OCI-LY1 (cell line): Measurements from ENCODE around the gene HOXA7.

ENCODE experiments used
- H2AFZ ChIP-seq: fragments of 200-600 bp; sonication (generic), shearing (Covaris generic); 2 replicates; pipeline ENCODE4 v1.6.0; 2014; ENCODE audit warnings: antibody characterized with exemption, mild to moderate bottlenecking, low read length
- H3F3A ChIP-seq: fragments of 200-600 bp; sonication (generic), shearing (Covaris generic); 2 replicates; pipeline ENCODE4 v1.6.0; 2014; ENCODE audit warnings: mild to moderate bottlenecking, antibody characterized with exemption, low read length, moderate library complexity; ENCODE audit not compliant: insufficient read depth
- H3K27ac ChIP-seq: fragments of 200-600 bp; sonication (generic); 2 replicates; pipeline ENCODE4 v1.5.1; 2014; ENCODE audit warnings: low read length, mixed run types, mild to moderate bottlenecking, low read depth; ENCODE audit not compliant: poor library complexity, severe bottlenecking
- H3K27me3 ChIP-seq: fragments of 200-600 bp; sonication (generic); 2 replicates; pipeline ENCODE4 v1.6.0; 2014; ENCODE audit warnings: antibody characterized with exemption, mild to moderate bottlenecking, low read length, moderate library complexity; ENCODE audit not compliant: insufficient read depth
- H3K36me3 ChIP-seq: fragments of 200-600 bp; sonication (generic); 2 replicates; pipeline ENCODE4 v1.6.1; 2014; ENCODE audit warnings: mild to moderate bottlenecking, antibody characterized with exemption, low read length, moderate library complexity, mixed read lengths; ENCODE audit not compliant: insufficient read depth
- H3K4me1 ChIP-seq: fragments of 200-600 bp; sonication (generic); 2 replicates; pipeline ENCODE4 v1.5.1; 2014; ENCODE audit warnings: mild to moderate bottlenecking, low read length, moderate library complexity; ENCODE audit not compliant: insufficient read depth, severe bottlenecking
- H3K4me2 ChIP-seq: fragments of 200-600 bp; sonication (generic), shearing (Covaris generic); 2 replicates; pipeline ENCODE4 v1.6.1; 2014; ENCODE audit warnings: low read length
- H3K4me3 ChIP-seq: fragments of 200-600 bp; sonication (generic); 2 replicates; pipeline ENCODE4 v1.5.1; 2014; ENCODE audit warnings: low read length, low read depth, mild to moderate bottlenecking, mixed read lengths; ENCODE audit not compliant: poor library complexity, severe bottlenecking
- H3K79me2 ChIP-seq: fragments of 200-600 bp; shearing (Covaris generic); 2 replicates; pipeline ENCODE4 v1.6.1; 2016; ENCODE audit warnings: mixed run types, low read length, mixed read lengths; ENCODE audit not compliant: insufficient read depth
- H3K9ac ChIP-seq: fragments of 200-600 bp; sonication (generic), shearing (Covaris generic); 2 replicates; pipeline ENCODE4 v1.6.1; 2014; ENCODE audit warnings: mild to moderate bottlenecking, low read length, mixed read lengths
- H3K9me2 ChIP-seq: fragments of 200-600 bp; sonication (generic), shearing (Covaris generic); 2 replicates; pipeline ENCODE4 v1.6.1; 2014; ENCODE audit warnings: low read depth, mild to moderate bottlenecking, low read length, mixed read lengths
- H3K9me3 ChIP-seq: fragments of 200-600 bp; shearing (Covaris generic); 2 replicates; pipeline ENCODE4 v1.6.1; 2014; ENCODE audit warnings: low read length, mixed read lengths
- H4K20me1 ChIP-seq: fragments of 200-600 bp; sonication (generic), shearing (Covaris generic); 2 replicates; pipeline ENCODE4 v1.6.0; 2016; ENCODE audit warnings: mild to moderate bottlenecking, low read length; ENCODE audit not compliant: insufficient read depth
- CTCF ChIP-seq: fragments of 200-600 bp; sonication (generic), shearing (Covaris generic); IDR thresholded peaks from 2 replicates; pipeline ENCODE4 v1.5.1; 2017; ENCODE audit warnings: mild to moderate bottlenecking, antibody characterized with exemption, low read length, moderate library complexity, mixed read lengths
- EZH2 ChIP-seq: fragments of 200-600 bp; sonication (generic), shearing (Covaris generic); IDR thresholded peaks from 2 replicates; pipeline ENCODE4 v1.8.0; 2017; ENCODE audit warnings: borderline replicate concordance, mixed run types, mild to moderate bottlenecking, antibody characterized with exemption, low read length, moderate library complexity, mixed read lengths

The HOXA7 gene

GRCh38 chr7:27111042-27111750, 45.3 kb downstream of the HOXA7 start:
- H3K79me2 ChIP-seq, result no peaks in the 10 kb centered on the region
- H3K27me3 ChIP-seq, result no peaks in the 10 kb centered on the region
- H3K9me3 ChIP-seq, result no peaks in the 10 kb centered on the region
- H3K9ac ChIP-seq, result no peak overlapping the region
- H3K27ac ChIP-seq, result no peak overlapping the region
- H3F3A ChIP-seq, result no peaks in the 10 kb centered on the region
- H3K4me2 ChIP-seq, result no peak overlapping the region
- no peak for TF ChIP-seq CTCF
- no peak for TF ChIP-seq EZH2
- H3K9me2 ChIP-seq, result no peaks in the 10 kb centered on the region
- no peaks in the 10 kb centered on the region for H3K36me3 ChIP-seq
- no peaks in the 10 kb centered on the region for H3K4me1 ChIP-seq
- no peak overlapping the region for H2AFZ ChIP-seq
- H4K20me1 ChIP-seq, result no peaks in the 10 kb centered on the region
- H3K4me3 ChIP-seq, result no peak overlapping the region

GRCh38 chr7:27110186-27111031, 46.1 kb downstream of the HOXA7 start:
- TF ChIP-seq EZH2, result no peak
- TF ChIP-seq CTCF, result no peak
- Histone ChIP-seq H3K4me2 (no peak overlapping the region), H3K9me2 (no peaks in the 10 kb centered on the region), H3K4me3 (no peak overlapping the region), H3K9me3 (no peaks in the 10 kb centered on the region), H3K27ac (no peak overlapping the region), H3K27me3 (no peaks in the 10 kb centered on the region), H4K20me1 (no peaks in the 10 kb centered on the region), H3F3A (no peaks in the 10 kb centered on the region), H2AFZ (no peak overlapping the region), H3K4me1 (no peaks in the 10 kb centered on the region), H3K36me3 (no peaks in the 10 kb centered on the region), H3K79me2 (no peaks in the 10 kb centered on the region), H3K9ac (no peak overlapping the region)

GRCh38 chr7:27109466-27110185, 46.8 kb downstream of the HOXA7 start:
- H3K9me3 ChIP-seq, result no peaks in the 10 kb centered on the region
- no peak overlapping the region for H3K4me3 ChIP-seq
- H4K20me1 ChIP-seq, result no peaks in the 10 kb centered on the region
- H3K27ac ChIP-seq, result no peak overlapping the region
- no peaks in the 10 kb centered on the region for H3K4me1 ChIP-seq
- H3K9me2 ChIP-seq, result no peaks in the 10 kb centered on the region
- no peak overlapping the region for H3K4me2 ChIP-seq
- no peaks in the 10 kb centered on the region for H3K27me3 ChIP-seq
- no peak overlapping the region for H2AFZ ChIP-seq
- H3K79me2 ChIP-seq, result no peaks in the 10 kb centered on the region
- H3K9ac ChIP-seq, result no peak overlapping the region
- H3K36me3 ChIP-seq, result no peaks in the 10 kb centered on the region
- TF ChIP-seq EZH2 (no peak), CTCF (no peak)
- H3F3A ChIP-seq, result no peaks in the 10 kb centered on the region
